ENCODE measurements around the gene JMJD4. TPM values are rescaled to one million over a fixed set of nuclear protein-coding genes. Genes with fewer than 3 reads are reported as not detected.

Gene JMJD4
- total RNA-seq, 1 experiment from 2014 or later, result 24.4 TPM

- H3T11ph ChIP-seq (ENCODE audit: low read length), result no peak overlapping the region
- TF ChIP-seq CTCF (conservative IDR thresholded peaks at IDR 0.05), result no peak
- H3K27me3 Mint-ChIP-seq (ENCODE audit: low read depth), result no peaks in the 10 kb centered on the region
- H2AK5ac ChIP-seq (ENCODE audit: insufficient read length, low read length), result no peak overlapping the region
- no peak overlapping the region for H3K4ac ChIP-seq (ENCODE audit: low read depth, low read length)
- H2AFZ ChIP-seq (ENCODE audit: low read length), result no peak overlapping the region
- H4K20me1 ChIP-seq (ENCODE audit: control insufficient read depth, insufficient read depth, insufficient read length), result peaks cover 3% of the 10 kb centered on the region
- H3K9ac ChIP-seq (ENCODE audit: extremely low read depth, insufficient read length, low read length), result no peak overlapping the region
- no peak overlapping the region for H3K4me3 Mint-ChIP-seq
- no peak overlapping the region for H2BK20ac ChIP-seq (ENCODE audit: low read depth, low read length, poor library complexity, severe bottlenecking)
- H4K5ac ChIP-seq (ENCODE audit: insufficient read length, low read depth, low read length), result no peak overlapping the region
- H3K27me3 ChIP-seq (ENCODE audit: insufficient read depth, low read length), result no peaks in the 10 kb centered on the region
- peaks cover 5 to 8% (median 6%) of the 10 kb centered on the region in 3 experiments; a peak in 6 of 7 replicates for H3K36me3 Mint-ChIP-seq (ENCODE audit: insufficient read depth in 1 of 3, low read depth in 3 of 3)
- peaks cover 3% of the 10 kb centered on the region; the same call in 1 of the 2 replicates for H3K4me1 ChIP-seq (ENCODE audit: insufficient read depth, low read length)
- H3K14ac ChIP-seq (ENCODE audit: insufficient read depth, low read length), result no peak overlapping the region
- no peaks in the 10 kb centered on the region for H3K9me3 Mint-ChIP-seq
- no peak overlapping the region for H3K18ac ChIP-seq (ENCODE audit: insufficient read length, low read depth, low read length)
- H3K79me1 ChIP-seq (ENCODE audit: insufficient read depth, low read depth, low read length, poor library complexity, severe bottlenecking), result peaks cover 5% of the 10 kb centered on the region
- peaks cover 18% of the 10 kb centered on the region for H3K23me2 ChIP-seq (ENCODE audit: insufficient read length, low read depth, low read length, poor library complexity, severe bottlenecking)
- H2BK15ac ChIP-seq (ENCODE audit: low read depth, low read length), result no peak overlapping the region
- no peak overlapping the region for H2BK120ac ChIP-seq (ENCODE audit: low read depth, low read length, poor library complexity, severe bottlenecking)
- H2BK5ac ChIP-seq (ENCODE audit: insufficient read length, low read length), result no peak overlapping the region
- no peak for DNase-seq
- H3K9me3 ChIP-seq (ENCODE audit: control insufficient read depth, low read depth, low read length), result no peaks in the 10 kb centered on the region
- no peak overlapping the region for H4K8ac ChIP-seq (replicated peaks; ENCODE audit: insufficient read length, low read depth, low read length)
- no peak overlapping the region for H2BK12ac ChIP-seq (ENCODE audit: insufficient read length, low read depth, low read length)
- no peak overlapping the region for H4K91ac ChIP-seq (ENCODE audit: insufficient read length, low read depth, low read length)
- no CpG with 5 or more reads among the region's 9 CpGs for WGBS (ENCODE audit: extremely low coverage, insufficient read length, low lambda C conversion rate)
- H3K23ac ChIP-seq (ENCODE audit: insufficient read length, low read depth, low read length), result no peak overlapping the region
- no peak overlapping the region for H3K27ac Mint-ChIP-seq
- H3K79me2 ChIP-seq (ENCODE audit: insufficient read depth, low read length), result peaks cover 15% of the 10 kb centered on the region; the same call in 1 of the 2 replicates
- H3K4me1 Mint-ChIP-seq, result peaks cover 17 to 30% of the 10 kb centered on the region in 2 experiments
- H3K27ac ChIP-seq (ENCODE audit: insufficient read length, low read depth, low read length), result no peak overlapping the region
- H3K56ac ChIP-seq (ENCODE audit: insufficient read length, low read depth, low read length), result no peak overlapping the region
- H3K4me2 ChIP-seq (ENCODE audit: insufficient read depth, insufficient read length, low read length), result no peak overlapping the region
Measured at GRCh38 chr1:227738820-227739219, 3.7 kb upstream of the JMJD4 start.

Measured in H9 (cell line).